Panc1 (cell line): Measurements from ENCODE around the gene HOXB3.

ENCODE experiments used
- POLR2AphosphoS5 ChIP-seq: IDR thresholded peaks from 2 replicates; pipeline ENCODE4 v1.6.1; 2012; ENCODE audit warnings: mild to moderate bottlenecking, low read depth, low read length, moderate library complexity
- TF ChIP-seq, protein P1 (sequence below), 2 experiments: IDR thresholded peaks; 2 replicates each; pipeline ENCODE4 v1.6.1; 2011 to 2012; ENCODE audit warnings: low read depth in 2 of 2, control low read depth in 1 of 2, low read length in 1 of 2, mild to moderate bottlenecking in 1 of 2, moderate library complexity in 1 of 2; ENCODE audit not compliant: insufficient read depth in 1 of 2
- TF ChIP-seq, protein P2 (sequence below): fragments of 450-650 bp; IDR thresholded peaks from 2 replicates; pipeline ENCODE4 v1.5.1; 2017; ENCODE audit warnings: mild to moderate bottlenecking

DNA sequence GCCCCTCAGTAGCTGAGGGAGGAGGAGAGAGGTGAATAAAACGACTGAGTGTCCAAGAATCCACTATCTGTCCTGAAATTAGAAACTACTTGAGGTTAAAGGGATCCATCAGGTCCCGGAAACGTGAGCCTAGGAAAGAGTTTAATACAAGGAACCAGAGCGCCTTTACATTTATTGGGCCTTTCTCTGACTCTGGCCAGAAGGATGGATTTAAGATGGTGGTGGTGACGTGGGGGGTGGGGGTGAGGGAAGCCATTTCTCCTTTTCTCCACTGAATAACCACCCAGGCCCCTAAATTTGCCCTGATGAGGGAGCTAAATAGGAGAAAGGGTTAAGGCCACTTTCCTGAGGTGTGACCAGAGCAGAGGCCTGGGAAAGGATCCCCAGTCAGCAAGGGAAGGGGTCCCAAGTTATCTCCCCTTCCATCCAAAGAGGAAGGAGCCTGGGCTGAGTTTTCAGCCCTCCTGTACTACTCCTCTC, 37.1 kb upstream of the HOXB3 start:
- TF ChIP-seq, protein P1, sequence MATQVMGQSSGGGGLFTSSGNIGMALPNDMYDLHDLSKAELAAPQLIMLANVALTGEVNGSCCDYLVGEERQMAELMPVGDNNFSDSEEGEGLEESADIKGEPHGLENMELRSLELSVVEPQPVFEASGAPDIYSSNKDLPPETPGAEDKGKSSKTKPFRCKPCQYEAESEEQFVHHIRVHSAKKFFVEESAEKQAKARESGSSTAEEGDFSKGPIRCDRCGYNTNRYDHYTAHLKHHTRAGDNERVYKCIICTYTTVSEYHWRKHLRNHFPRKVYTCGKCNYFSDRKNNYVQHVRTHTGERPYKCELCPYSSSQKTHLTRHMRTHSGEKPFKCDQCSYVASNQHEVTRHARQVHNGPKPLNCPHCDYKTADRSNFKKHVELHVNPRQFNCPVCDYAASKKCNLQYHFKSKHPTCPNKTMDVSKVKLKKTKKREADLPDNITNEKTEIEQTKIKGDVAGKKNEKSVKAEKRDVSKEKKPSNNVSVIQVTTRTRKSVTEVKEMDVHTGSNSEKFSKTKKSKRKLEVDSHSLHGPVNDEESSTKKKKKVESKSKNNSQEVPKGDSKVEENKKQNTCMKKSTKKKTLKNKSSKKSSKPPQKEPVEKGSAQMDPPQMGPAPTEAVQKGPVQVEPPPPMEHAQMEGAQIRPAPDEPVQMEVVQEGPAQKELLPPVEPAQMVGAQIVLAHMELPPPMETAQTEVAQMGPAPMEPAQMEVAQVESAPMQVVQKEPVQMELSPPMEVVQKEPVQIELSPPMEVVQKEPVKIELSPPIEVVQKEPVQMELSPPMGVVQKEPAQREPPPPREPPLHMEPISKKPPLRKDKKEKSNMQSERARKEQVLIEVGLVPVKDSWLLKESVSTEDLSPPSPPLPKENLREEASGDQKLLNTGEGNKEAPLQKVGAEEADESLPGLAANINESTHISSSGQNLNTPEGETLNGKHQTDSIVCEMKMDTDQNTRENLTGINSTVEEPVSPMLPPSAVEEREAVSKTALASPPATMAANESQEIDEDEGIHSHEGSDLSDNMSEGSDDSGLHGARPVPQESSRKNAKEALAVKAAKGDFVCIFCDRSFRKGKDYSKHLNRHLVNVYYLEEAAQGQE (IDR thresholded peaks at IDR 0.05; ENCODE audit: insufficient read depth in 1 of 2, low read depth in 2 of 2, low read length in 1 of 2) = no peak
- TF ChIP-seq, protein P2, sequence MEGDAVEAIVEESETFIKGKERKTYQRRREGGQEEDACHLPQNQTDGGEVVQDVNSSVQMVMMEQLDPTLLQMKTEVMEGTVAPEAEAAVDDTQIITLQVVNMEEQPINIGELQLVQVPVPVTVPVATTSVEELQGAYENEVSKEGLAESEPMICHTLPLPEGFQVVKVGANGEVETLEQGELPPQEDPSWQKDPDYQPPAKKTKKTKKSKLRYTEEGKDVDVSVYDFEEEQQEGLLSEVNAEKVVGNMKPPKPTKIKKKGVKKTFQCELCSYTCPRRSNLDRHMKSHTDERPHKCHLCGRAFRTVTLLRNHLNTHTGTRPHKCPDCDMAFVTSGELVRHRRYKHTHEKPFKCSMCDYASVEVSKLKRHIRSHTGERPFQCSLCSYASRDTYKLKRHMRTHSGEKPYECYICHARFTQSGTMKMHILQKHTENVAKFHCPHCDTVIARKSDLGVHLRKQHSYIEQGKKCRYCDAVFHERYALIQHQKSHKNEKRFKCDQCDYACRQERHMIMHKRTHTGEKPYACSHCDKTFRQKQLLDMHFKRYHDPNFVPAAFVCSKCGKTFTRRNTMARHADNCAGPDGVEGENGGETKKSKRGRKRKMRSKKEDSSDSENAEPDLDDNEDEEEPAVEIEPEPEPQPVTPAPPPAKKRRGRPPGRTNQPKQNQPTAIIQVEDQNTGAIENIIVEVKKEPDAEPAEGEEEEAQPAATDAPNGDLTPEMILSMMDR = no peak
- TF ChIP-seq POLR2AphosphoS5 = 0 out of 2 replicates have a peak, but pooled peaks have one; percentile 34
